Gastrocnemius medialis (tissue), 4 donors: Measurements from ENCODE around the gene SPATA6L. TPM values are rescaled to one million over a fixed set of nuclear protein-coding genes. Genes with fewer than 3 reads are reported as not detected.
A peak's percentile ranks its signal among the peaks of the same experiment; 100 is the strongest.

Experiments
- ATAC-seq, 2 donors: fragments of 150-250 bp; one replicate each; pipeline ENCODE4 v1.9.1; 2016
- DNase-seq, 2 donors: peaks; one replicate each; pipeline ENCODE4 v3.0.0-alpha.2; 2019
- H3K27ac ChIP-seq, 4 donors: fragments of 200-600 bp; sonication (generic); 1 replicate in 1 of 4; 2 replicates in 3 of 4; pipeline ENCODE4 v1.5.1; 2016 to 2018; ENCODE audit warnings: mild to moderate bottlenecking in 2 of 4, moderate library complexity in 1 of 4
- H3K27me3 ChIP-seq, 3 donors: fragments of 200-600 bp; sonication (generic) in 2 of 3; 1 replicate in 1 of 3; 2 replicates in 2 of 3; pipeline versions ENCODE4 v1.5.1 to v1.6.0; 2016 to 2019; ENCODE audit warnings: mild to moderate bottlenecking in 1 of 3, moderate library complexity in 1 of 3
- H3K36me3 ChIP-seq, 2 donors: fragments of 200-600 bp; sonication (generic) in 1 of 2; one replicate each; pipeline ENCODE4 v1.5.1; 2017 to 2018
- H3K4me1 ChIP-seq, 2 donors: fragments of 200-600 bp; sonication (generic) in 1 of 2; one replicate each; pipeline ENCODE4 v1.5.1; 2016 to 2017; ENCODE audit warnings: mild to moderate bottlenecking in 2 of 2
- H3K4me3 ChIP-seq, 4 donors: fragments of 200-600 bp; sonication (generic) in 3 of 4; 1 replicate in 1 of 4; 2 replicates in 3 of 4; pipeline ENCODE4 v1.5.1; 2016 to 2019; ENCODE audit warnings: mild to moderate bottlenecking in 2 of 4
- H3K9me3 ChIP-seq, 3 donors: fragments of 200-600 bp; sonication (generic) in 2 of 3; 1 replicate in 1 of 3; 2 replicates in 2 of 3; pipeline ENCODE4 v1.5.1; 2016 to 2019
- POLR2A ChIP-seq, 2 donors: fragments of 450-650 bp; IDR thresholded peaks; one replicate each; pipeline ENCODE4 v1.6.1; 2017; ENCODE audit warnings: antibody characterized with exemption in 2 of 2, mild to moderate bottlenecking in 2 of 2, moderate library complexity in 2 of 2
- in situ Hi-C, 4 donors: fragments of 200-750 bp; cut with MboI; loops; one replicate each; pipeline versions ENCODE4 v1.15.0 to v1.8.0; 2017; ENCODE audit warnings: low sequenced_read_pairs in 4 of 4
- intact Hi-C: fragments of 100-400 bp; cut with DNase I; formaldehyde crosslinking; loops from one replicate; pipeline ENCODE4 v1.15.1; 2023; ENCODE audit warnings: low total_unique reads
- total RNA-seq, 4 donors: library from RNA; depleted of rRNA; stranded (reverse); fragments of >200 nt; gene quantifications; one replicate each; pipeline versions ENCODE4 v1.1.0 to v1.2.3, GENCODE V29; 2016
- TF ChIP-seq, protein P1 (sequence below), 5 experiments: fragments of 450-650 bp in 3 of 5; fragments of 200-600 bp in 2 of 5; sonication (generic) in 2 of 5; IDR thresholded peaks in 4 of 5; conservative IDR thresholded peaks in 1 of 5; 1 replicate in 4 of 5; 2 replicates in 1 of 5; pipeline ENCODE4 v1.5.1; 2016 to 2019; ENCODE audit warnings: antibody characterized with exemption in 5 of 5, mild to moderate bottlenecking in 3 of 5, moderate library complexity in 3 of 5

Gene SPATA6L
- total RNA-seq, 4 donors from 2014 or later = 0.39 to 0.44 TPM; not detected in 2

DNA sequence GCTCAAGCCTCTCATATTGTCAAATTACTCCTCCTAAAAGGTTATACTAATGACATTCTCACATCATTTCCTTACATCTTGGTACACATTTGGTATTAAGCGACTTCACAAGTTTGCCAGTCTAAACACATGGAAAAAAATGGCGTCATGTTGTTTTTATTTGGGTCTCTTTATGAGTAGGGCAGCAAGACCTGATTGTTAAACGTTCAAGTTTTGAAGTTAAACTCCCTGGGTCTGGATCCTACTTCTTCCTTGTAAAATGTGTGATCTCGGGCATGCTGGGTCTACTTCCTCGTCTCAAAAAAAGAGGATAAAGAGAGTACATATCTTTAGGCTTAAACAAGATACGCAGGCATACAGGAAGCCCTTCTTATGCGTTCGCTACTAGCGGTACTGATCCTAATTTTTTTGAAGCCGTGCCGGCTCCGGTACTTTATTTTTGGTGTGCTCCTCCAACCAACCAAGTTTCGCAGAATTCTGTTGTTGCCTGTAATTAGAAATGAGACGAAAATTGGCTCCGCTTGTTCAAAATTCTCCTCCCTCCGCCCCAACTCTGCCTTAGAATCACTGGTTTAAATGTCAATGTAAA lies 12.5 kb upstream of the SPATA6L start:
- TF ChIP-seq, protein P1, sequence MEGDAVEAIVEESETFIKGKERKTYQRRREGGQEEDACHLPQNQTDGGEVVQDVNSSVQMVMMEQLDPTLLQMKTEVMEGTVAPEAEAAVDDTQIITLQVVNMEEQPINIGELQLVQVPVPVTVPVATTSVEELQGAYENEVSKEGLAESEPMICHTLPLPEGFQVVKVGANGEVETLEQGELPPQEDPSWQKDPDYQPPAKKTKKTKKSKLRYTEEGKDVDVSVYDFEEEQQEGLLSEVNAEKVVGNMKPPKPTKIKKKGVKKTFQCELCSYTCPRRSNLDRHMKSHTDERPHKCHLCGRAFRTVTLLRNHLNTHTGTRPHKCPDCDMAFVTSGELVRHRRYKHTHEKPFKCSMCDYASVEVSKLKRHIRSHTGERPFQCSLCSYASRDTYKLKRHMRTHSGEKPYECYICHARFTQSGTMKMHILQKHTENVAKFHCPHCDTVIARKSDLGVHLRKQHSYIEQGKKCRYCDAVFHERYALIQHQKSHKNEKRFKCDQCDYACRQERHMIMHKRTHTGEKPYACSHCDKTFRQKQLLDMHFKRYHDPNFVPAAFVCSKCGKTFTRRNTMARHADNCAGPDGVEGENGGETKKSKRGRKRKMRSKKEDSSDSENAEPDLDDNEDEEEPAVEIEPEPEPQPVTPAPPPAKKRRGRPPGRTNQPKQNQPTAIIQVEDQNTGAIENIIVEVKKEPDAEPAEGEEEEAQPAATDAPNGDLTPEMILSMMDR (IDR thresholded peaks at IDR 0.05 in 4 of 5, conservative IDR thresholded peaks at IDR 0.05 in 1 of 5) = no peak
- no peak for TF ChIP-seq POLR2A (IDR thresholded peaks at IDR 0.05)
- H3K9me3 ChIP-seq = no peaks in the 10 kb centered on the region
- in situ Hi-C loops = loop anchor here in 1 of 4 donors (25.0 kb wide), 1 partner anchor 759 kb away; the partner anchor contains the start of gene PLGRKT
- H3K27me3 ChIP-seq = no peaks in the 10 kb centered on the region
- H3K4me1 ChIP-seq = peaks cover 35 to 38% of the 10 kb centered on the region in 2 donors
- peak overlapping the region; percentile 91 to 99 (median 95) for H3K27ac ChIP-seq
- intact Hi-C loops = loop anchor here (1.0 to 5.0 kb wide), 4 partner anchors 16 to 949 kb away; partner anchors contain the start of genes AK3, PLPP6, RCL1 and RIC1
- H3K36me3 ChIP-seq = no peaks in the 10 kb centered on the region
- ATAC-seq (peak; percentile 5 to 17), DNase-seq (no peak)
- peak overlapping the region; percentile 81 to 98 (median 88) for H3K4me3 ChIP-seq

DNA sequence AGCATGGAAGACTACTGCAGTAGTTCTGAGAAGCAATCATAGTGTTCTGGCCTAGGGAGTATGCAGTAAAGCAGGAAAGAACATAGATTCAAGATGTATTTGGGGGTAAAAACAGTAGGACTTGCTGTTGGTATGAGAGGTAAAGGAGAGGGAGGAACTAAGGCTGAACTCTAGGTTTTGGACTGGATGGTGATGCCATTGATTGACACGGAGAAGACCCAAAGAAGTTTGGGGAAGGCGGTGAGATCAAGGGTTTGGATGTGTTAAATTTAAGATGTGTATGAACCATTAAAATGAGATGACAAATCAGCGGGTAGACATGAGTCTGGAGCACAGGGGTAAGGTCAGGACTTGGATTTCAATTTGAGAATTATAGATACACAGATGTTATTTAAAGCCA lies 11.1 kb upstream of the SPATA6L start:
- ATAC-seq = no peak

DNA sequence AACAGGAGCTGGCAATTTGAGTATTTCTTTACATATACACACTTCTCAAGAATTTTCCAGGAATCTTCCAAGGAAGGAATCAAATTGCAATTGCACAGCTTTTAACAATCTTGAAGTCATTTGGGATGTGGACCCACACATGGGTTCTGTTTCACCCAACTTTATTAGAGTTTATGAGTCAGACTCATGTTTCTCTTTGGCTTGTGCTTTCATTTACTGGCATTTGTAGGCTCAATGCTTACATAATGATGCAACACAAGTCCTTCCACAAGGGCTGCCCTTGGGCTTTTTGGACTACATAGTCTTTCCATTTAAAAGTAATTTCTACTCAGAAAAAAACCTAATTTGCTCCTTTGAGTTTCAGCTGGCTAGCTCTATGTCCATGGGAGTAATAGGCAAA lies 8.5 kb upstream of the SPATA6L start:
- Histone ChIP-seq H3K27me3 (no peaks in the 10 kb centered on the region), H3K4me1 (peaks cover 12 to 13% of the 10 kb centered on the region in 2 donors), H3K27ac (peak overlapping the region in 2 of 4 donors; percentile 38 to 51), H3K36me3 (no peaks in the 10 kb centered on the region), H3K4me3 (no peak overlapping the region), H3K9me3 (no peaks in the 10 kb centered on the region)
- no peak for TF ChIP-seq POLR2A (IDR thresholded peaks at IDR 0.05)
- TF ChIP-seq, protein P1 (IDR thresholded peaks at IDR 0.05 in 4 of 5, conservative IDR thresholded peaks at IDR 0.05 in 1 of 5) = no peak
- ATAC-seq = no peak
- intact Hi-C loops = loop anchor here (5.0 kb wide), 1 partner anchor 953 kb away; the partner anchor contains the start of gene RIC1
- DNase-seq = no peak
- in situ Hi-C loops = loop anchor here in 1 of 4 donors (25.0 kb wide), 1 partner anchor 763 kb away; the partner anchor contains the start of gene PLGRKT

More for the DNA sequence above, 11.1 kb upstream of the SPATA6L start:
- Histone ChIP-seq H3K4me1 (peaks cover 24 to 27% of the 10 kb centered on the region in 2 donors), H3K27ac (peak overlapping the region in 3 of 4 donors; percentile 24 to 98 (median 91)), H3K36me3 (no peaks in the 10 kb centered on the region), H3K9me3 (no peaks in the 10 kb centered on the region), H3K4me3 (no peak overlapping the region), H3K27me3 (no peaks in the 10 kb centered on the region)
- intact Hi-C loops (loop anchor here (5.0 kb wide), 1 partner anchor 950 kb away; the partner anchor contains the start of gene RIC1), in situ Hi-C loops (loop anchor here in 1 of 4 donors (25.0 kb wide), 1 partner anchor 760 kb away; the partner anchor contains the start of gene PLGRKT)
- no peak for TF ChIP-seq POLR2A (IDR thresholded peaks at IDR 0.05)
- TF ChIP-seq, protein P1 (IDR thresholded peaks at IDR 0.05 in 4 of 5, conservative IDR thresholded peaks at IDR 0.05 in 1 of 5) = no peak
- no peak for DNase-seq

DNA sequence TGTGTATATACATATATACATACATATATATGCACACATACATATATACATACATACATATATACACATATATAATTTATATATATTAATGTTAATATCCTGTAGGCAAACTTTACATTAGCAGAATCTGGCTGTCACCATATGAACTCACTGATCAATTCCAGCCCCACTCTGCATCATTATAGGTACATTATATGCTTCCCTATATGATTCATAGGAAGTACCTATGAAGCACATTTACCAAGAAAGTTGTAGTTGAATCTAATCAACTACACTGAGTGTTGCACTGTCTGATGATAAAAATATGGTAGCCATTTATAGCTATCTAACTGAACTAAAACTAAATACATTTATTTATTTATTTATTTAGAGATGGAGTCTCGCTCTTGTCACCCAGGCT lies 5.5 kb upstream of the SPATA6L start:
- intact Hi-C loops (no loop called here), in situ Hi-C loops (no loop called here)
- TF ChIP-seq, protein P1 (IDR thresholded peaks at IDR 0.05 in 4 of 5, conservative IDR thresholded peaks at IDR 0.05 in 1 of 5) = no peak
- TF ChIP-seq POLR2A (IDR thresholded peaks at IDR 0.05) = no peak
- no peak for DNase-seq
- Histone ChIP-seq H3K9me3 (no peaks in the 10 kb centered on the region), H3K36me3 (no peaks in the 10 kb centered on the region), H3K4me1 (peaks cover 0 to 7% of the 10 kb centered on the region in 2 donors), H3K27ac (no peak overlapping the region), H3K4me3 (no peak overlapping the region), H3K27me3 (no peaks in the 10 kb centered on the region)
- ATAC-seq = no peak
